SKM-1 treated with dmso at 0.1 percent for 144 hours (cell line): ENCODE measurements around the gene CD2.
A peak's percentile ranks its signal among the peaks of the same experiment; 100 is the strongest.

ENCODE experiments used
- DNase-seq: peaks from one replicate; lab custom pipeline; 2025; ENCODE audit not compliant: unreplicated experiment; lab: John Stamatoyannopoulos, UW

CD2 gene

GRCh38 chr1:116726872-116727820 is 27.1 kb upstream of the CD2 start:
- no peak for DNase-seq

- DNase-seq, result no peak
These were observed 22.8 kb upstream of the CD2 start for GRCh38 chr1:116731439-116731838.

- DNase-seq, result no peak
These were observed 21.5 kb upstream of the CD2 start for GRCh38 chr1:116732726-116733125.

- no peak for DNase-seq
These were observed 20.5 kb upstream of the CD2 start for GRCh38 chr1:116733476-116734365.

- DNase-seq, result no peak
These were observed 19.0 kb upstream of the CD2 start for GRCh38 chr1:116735246-116735645.

GRCh38 chr1:116737020-116737854 is 17.0 kb upstream of the CD2 start:
- DNase-seq, result peak; percentile 54

- DNase-seq, result no peak
These were observed 16.3 kb upstream of the CD2 start for GRCh38 chr1:116737855-116738321.

GRCh38 chr1:116738673-116739370 is 15.4 kb upstream of the CD2 start:
- DNase-seq, result no peak

GRCh38 chr1:116739371-116740012 is 14.7 kb upstream of the CD2 start:
- DNase-seq, result no peak

- DNase-seq, result no peak
These were observed 13.9 kb upstream of the CD2 start for GRCh38 chr1:116740296-116740695.

- peak; percentile 24 for DNase-seq
These were observed 13.5 kb upstream of the CD2 start for GRCh38 chr1:116740746-116741145.

- no peak for DNase-seq
These were observed 12.2 kb upstream of the CD2 start for GRCh38 chr1:116741836-116742565.

GRCh38 chr1:116743535-116743934 is 10.7 kb upstream of the CD2 start:
- no peak for DNase-seq

GRCh38 chr1:116748272-116748671 is 6.0 kb upstream of the CD2 start:
- DNase-seq, result peak; percentile 76

- no peak for DNase-seq
These were observed 3.1 kb upstream of the CD2 start for GRCh38 chr1:116751146-116751545.

GRCh38 chr1:116751621-116752020 is 2.6 kb upstream of the CD2 start:
- peak; percentile 71 for DNase-seq

- no peak for DNase-seq
These were observed 918 bp upstream of the CD2 start for GRCh38 chr1:116753312-116753711.

GRCh38 chr1:116755066-116755465 is 836 bp downstream of the CD2 start:
- no peak for DNase-seq

- DNase-seq, result no peak
These were observed 1.5 kb downstream of the CD2 start for GRCh38 chr1:116755681-116756080.
